ENCODE measurements around the gene TRAPPC6A. TPM values are rescaled to one million over a fixed set of nuclear protein-coding genes. Genes with fewer than 3 reads are reported as not detected.

TRAPPC6A gene
- total and polyA plus RNA-seq, 2 donors (not counting 1 experiment from before 2014, with no cell fraction given), result 40.3 to 79.0 TPM

DNA sequence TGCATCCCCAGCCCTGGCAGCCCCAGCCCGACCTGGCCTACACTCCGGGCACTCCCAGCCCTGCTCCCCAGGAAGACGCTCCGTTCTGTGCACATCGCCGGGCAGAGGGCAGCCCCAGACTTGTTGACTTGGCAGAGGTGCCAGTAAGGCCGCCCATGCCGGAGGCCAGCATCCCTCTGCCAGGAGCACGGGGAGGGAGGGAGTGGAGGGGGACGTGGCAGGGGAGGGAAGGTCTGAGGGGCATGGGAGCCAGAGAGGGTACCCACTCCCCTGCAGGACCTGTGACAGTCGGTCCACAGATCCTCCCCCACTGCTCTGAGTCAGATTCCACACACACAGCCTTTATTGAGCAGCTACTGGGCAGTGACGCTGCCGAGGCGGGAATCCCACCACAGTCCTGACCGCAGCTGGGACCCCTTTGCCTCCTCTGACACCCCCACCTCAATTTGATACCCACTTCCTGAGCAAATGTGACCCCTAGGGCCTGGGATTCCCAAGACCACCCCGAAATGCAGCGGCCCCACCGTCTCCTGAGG lies 15.4 kb downstream of the TRAPPC6A start:
- Histone ChIP-seq H3K9ac (ENCODE audit: low read length) (no peak overlapping the region), H3K9me3 (ENCODE audit: control extremely low read depth in 1 of 3, control insufficient read depth in 2 of 3, insufficient read depth in 1 of 3, low read length in 2 of 3) (peaks cover 0 to 5% (median 0%) of the 10 kb centered on the region in 3 donors), H3K79me2 (ENCODE audit: control insufficient read depth, insufficient read depth, low read length) (peaks cover 3% of the 10 kb centered on the region), H3K36me3 (replicated peaks in 1 of 2; ENCODE audit: control extremely low read depth in 1 of 2, control insufficient read depth in 1 of 2, extremely low read depth in 1 of 2, insufficient read depth in 2 of 2, low read length in 1 of 2) (no peaks in the 10 kb centered on the region), H3K4me2 (replicated peaks; ENCODE audit: low read depth, low read length, poor library complexity, severe bottlenecking) (no peak overlapping the region), H3K4me1 (ENCODE audit: control insufficient read depth in 2 of 2, insufficient read depth in 2 of 2, low read length in 2 of 2) (peaks cover 13 to 16% of the 10 kb centered on the region in 2 donors), H3K27me3 (replicated peaks in 1 of 4; ENCODE audit: control extremely low read depth in 1 of 4, control insufficient read depth in 3 of 4, insufficient read depth in 4 of 4, low read length in 3 of 4) (peaks cover 0 to 14% (median 4%) of the 10 kb centered on the region in 4 experiments), H3K4me3 (ENCODE audit: control extremely low read depth in 1 of 5, extremely low read depth in 1 of 5, insufficient read depth in 1 of 5, low read depth in 2 of 5, low read length in 4 of 5) (no peak overlapping the region), H4K20me1 (ENCODE audit: control insufficient read depth, insufficient read depth, low read length, poor library complexity, severe bottlenecking) (no peaks in the 10 kb centered on the region), H2AFZ (ENCODE audit: insufficient read depth, low read depth, low read length, poor library complexity, severe bottlenecking) (no peak overlapping the region), H3K27ac (ENCODE audit: low read length in 2 of 2) (no peak overlapping the region)
- no peak for TF ChIP-seq EZH2 (IDR thresholded peaks at IDR 0.05; ENCODE audit: borderline replicate concordance, insufficient read depth, low read depth, low read length, poor library complexity, severe bottlenecking)
- TF ChIP-seq, protein P1, sequence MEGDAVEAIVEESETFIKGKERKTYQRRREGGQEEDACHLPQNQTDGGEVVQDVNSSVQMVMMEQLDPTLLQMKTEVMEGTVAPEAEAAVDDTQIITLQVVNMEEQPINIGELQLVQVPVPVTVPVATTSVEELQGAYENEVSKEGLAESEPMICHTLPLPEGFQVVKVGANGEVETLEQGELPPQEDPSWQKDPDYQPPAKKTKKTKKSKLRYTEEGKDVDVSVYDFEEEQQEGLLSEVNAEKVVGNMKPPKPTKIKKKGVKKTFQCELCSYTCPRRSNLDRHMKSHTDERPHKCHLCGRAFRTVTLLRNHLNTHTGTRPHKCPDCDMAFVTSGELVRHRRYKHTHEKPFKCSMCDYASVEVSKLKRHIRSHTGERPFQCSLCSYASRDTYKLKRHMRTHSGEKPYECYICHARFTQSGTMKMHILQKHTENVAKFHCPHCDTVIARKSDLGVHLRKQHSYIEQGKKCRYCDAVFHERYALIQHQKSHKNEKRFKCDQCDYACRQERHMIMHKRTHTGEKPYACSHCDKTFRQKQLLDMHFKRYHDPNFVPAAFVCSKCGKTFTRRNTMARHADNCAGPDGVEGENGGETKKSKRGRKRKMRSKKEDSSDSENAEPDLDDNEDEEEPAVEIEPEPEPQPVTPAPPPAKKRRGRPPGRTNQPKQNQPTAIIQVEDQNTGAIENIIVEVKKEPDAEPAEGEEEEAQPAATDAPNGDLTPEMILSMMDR (IDR thresholded peaks at IDR 0.05), result no peak
- Mint-ChIP-seq H3K4me3 (no peak overlapping the region), H3K27me3 (peaks cover 18% of the 10 kb centered on the region), H3K9me3 (ENCODE audit: insufficient read depth) (no peaks in the 10 kb centered on the region), H3K4me1 (peaks cover 21% of the 10 kb centered on the region), H3K27ac (no peak overlapping the region)
- no peak for DNase-seq
- ChIA-PET POLR2A (no interaction called here), CTCF (interaction anchor here (1.4 kb wide), 1 partner anchor 10 kb away, joined by 4 read pairs; no protein-coding TSS in a partner anchor)
- WGBS (ENCODE audit: insufficient coverage), result 95% methylated on average over 15 of the region's 18 CpGs
- ATAC-seq (ENCODE audit: low read depth), result no peak
- intact Hi-C loops (cut with micrococcal nuclease), result no loop called here

DNA sequence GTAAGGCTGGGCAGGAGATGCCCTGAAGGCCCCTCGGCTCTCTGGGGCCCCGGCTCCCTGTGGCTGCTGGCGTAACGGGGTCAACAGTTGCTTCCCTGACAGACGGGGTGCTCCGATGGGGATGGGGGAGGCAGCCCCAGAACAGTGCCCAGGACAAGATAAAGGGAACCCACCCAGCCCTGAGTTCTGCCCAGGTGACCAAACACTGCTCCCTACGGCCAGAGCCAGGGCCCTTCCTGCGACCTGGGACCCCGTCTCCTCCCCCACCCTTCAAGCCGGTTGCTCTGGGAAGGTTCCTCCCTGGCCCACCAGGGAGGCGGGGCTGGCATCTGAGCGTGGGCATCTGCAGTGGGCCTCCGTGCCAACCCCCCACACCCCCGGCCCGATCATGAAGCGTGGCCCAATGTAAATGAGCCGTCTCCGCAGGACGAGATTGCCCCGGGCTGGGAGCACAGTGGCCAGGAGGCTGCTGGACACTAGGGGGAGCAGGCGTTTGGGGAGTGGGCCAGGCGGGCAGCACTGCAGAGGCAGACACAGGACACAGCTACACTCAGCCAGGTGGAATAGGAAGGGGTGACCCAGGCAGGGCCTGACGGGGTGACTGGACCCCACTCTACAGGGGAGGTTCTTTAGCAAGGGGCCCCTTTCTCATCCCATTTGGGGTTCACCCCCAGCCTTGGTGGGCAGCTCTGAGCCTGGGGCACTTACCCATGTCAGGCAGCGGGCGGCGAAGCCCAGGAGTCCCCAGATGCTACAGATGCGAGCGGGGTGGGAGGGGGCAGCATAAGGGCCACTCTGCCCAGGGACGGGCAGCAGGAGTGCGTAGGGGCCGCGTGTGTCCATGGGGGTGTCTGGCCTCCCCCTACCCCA lies 16.1 kb downstream of the TRAPPC6A start:
- Histone ChIP-seq H3K36me3 (replicated peaks in 1 of 2; ENCODE audit: control extremely low read depth in 1 of 2, control insufficient read depth in 1 of 2, extremely low read depth in 1 of 2, insufficient read depth in 2 of 2, low read length in 1 of 2) (no peaks in the 10 kb centered on the region), H3K4me2 (replicated peaks; ENCODE audit: low read depth, low read length, poor library complexity, severe bottlenecking) (no peak overlapping the region), H3K27me3 (replicated peaks in 1 of 4; ENCODE audit: control extremely low read depth in 1 of 4, control insufficient read depth in 3 of 4, insufficient read depth in 4 of 4, low read length in 3 of 4) (peaks cover 0 to 14% (median 4%) of the 10 kb centered on the region in 4 experiments), H3K4me1 (ENCODE audit: control insufficient read depth in 2 of 2, insufficient read depth in 2 of 2, low read length in 2 of 2) (peaks cover 13 to 16% of the 10 kb centered on the region in 2 donors), H3K4me3 (ENCODE audit: control extremely low read depth in 1 of 5, extremely low read depth in 1 of 5, insufficient read depth in 1 of 5, low read depth in 2 of 5, low read length in 4 of 5) (no peak overlapping the region), H3K27ac (ENCODE audit: low read length in 2 of 2) (no peak overlapping the region), H2AFZ (ENCODE audit: insufficient read depth, low read depth, low read length, poor library complexity, severe bottlenecking) (no peak overlapping the region), H4K20me1 (ENCODE audit: control insufficient read depth, insufficient read depth, low read length, poor library complexity, severe bottlenecking) (no peaks in the 10 kb centered on the region), H3K9me3 (ENCODE audit: control extremely low read depth in 1 of 3, control insufficient read depth in 2 of 3, insufficient read depth in 1 of 3, low read length in 2 of 3) (peaks cover 0 to 5% (median 0%) of the 10 kb centered on the region in 3 donors), H3K79me2 (ENCODE audit: control insufficient read depth, insufficient read depth, low read length) (peaks cover 3% of the 10 kb centered on the region), H3K9ac (ENCODE audit: low read length) (no peak overlapping the region)
- DNase-seq (no peak), ATAC-seq (ENCODE audit: low read depth) (no peak)
- ChIA-PET CTCF (no interaction called here), POLR2A (no interaction called here)
- 86% methylated on average over 30 of the region's 32 CpGs for WGBS (ENCODE audit: insufficient coverage)
- H3K4me1 Mint-ChIP-seq, result peaks cover 20% of the 10 kb centered on the region
- H3K9me3 Mint-ChIP-seq (ENCODE audit: insufficient read depth), result no peaks in the 10 kb centered on the region
- H3K4me3 Mint-ChIP-seq, result no peak overlapping the region
- H3K27me3 Mint-ChIP-seq, result peaks cover 22% of the 10 kb centered on the region
- TF ChIP-seq EZH2 (IDR thresholded peaks at IDR 0.05; ENCODE audit: borderline replicate concordance, insufficient read depth, low read depth, low read length, poor library complexity, severe bottlenecking), result no peak
- TF ChIP-seq, protein P1 (IDR thresholded peaks at IDR 0.05), result no peak
- intact Hi-C loops (cut with micrococcal nuclease), result no loop called here
- no peak overlapping the region for H3K27ac Mint-ChIP-seq
